Loucy (cell line): ENCODE measurements around the gene ZNF613.

Experiments used
- CTCF ChIP-seq: fragments of 200-600 bp; sonication (generic); conservative IDR thresholded peaks from 2 replicates; pipeline ENCODE4 v1.5.1; 2014; ENCODE audit warnings: mild to moderate bottlenecking, antibody characterized with exemption, low read length
- EZH2phosphoT487 ChIP-seq: fragments of 200-600 bp; IDR thresholded peaks from 2 replicates; pipeline ENCODE4 v1.6.1; 2018; ENCODE audit warnings: antibody characterized with exemption, mild to moderate bottlenecking, moderate library complexity, borderline replicate concordance

- no peak for TF ChIP-seq EZH2phosphoT487
- no peak for TF ChIP-seq CTCF
Observed at GRCh38 chr19:51931921-51932320, 4.6 kb downstream of the ZNF613 start.
